Osteoblast (primary cell): ENCODE measurements around the gene PEX5. TPM values are rescaled to one million over a fixed set of nuclear protein-coding genes. Genes with fewer than 3 reads are reported as not detected.

Experiments
- DNase-seq: peaks from one replicate; pipeline ENCODE4 v3.0.0; 2011; ENCODE audit warnings: low spot score, mixed read lengths; ENCODE audit not compliant: insufficient read length; ENCODE audit errors: missing footprints
- H2AFZ ChIP-seq: 2 replicates; pipeline ENCODE4 v1.6.0; 2011; ENCODE audit warnings: mild to moderate bottlenecking, low read length
- H3K27ac ChIP-seq: 2 replicates; pipeline ENCODE4 v1.5.1; 2011; ENCODE audit warnings: mild to moderate bottlenecking, low read depth, low read length, moderate library complexity
- H3K27me3 ChIP-seq: 2 replicates; pipeline ENCODE4 v1.6.0; 2012; ENCODE audit warnings: mild to moderate bottlenecking, control low read depth, inconsistent platforms, low read length, moderate library complexity; ENCODE audit not compliant: insufficient read depth
- H3K36me3 ChIP-seq: 2 replicates; pipeline ENCODE4 v1.5.1; 2011; ENCODE audit warnings: mild to moderate bottlenecking, low read length, control low read depth, moderate library complexity; ENCODE audit not compliant: insufficient read depth
- H3K4me1 ChIP-seq: 2 replicates; pipeline ENCODE4 v1.5.1; 2011; ENCODE audit warnings: mild to moderate bottlenecking, low read length, control low read depth, moderate library complexity; ENCODE audit not compliant: insufficient read depth
- H3K4me2 ChIP-seq: 2 replicates; pipeline ENCODE4 v1.6.0; 2011; ENCODE audit warnings: mild to moderate bottlenecking, low read length; ENCODE audit not compliant: insufficient read depth
- H3K4me3 ChIP-seq: fragments of 200-600 bp; sonication (generic); 3 replicates; pipeline ENCODE4 v1.5.1; 2012; ENCODE audit warnings: mild to moderate bottlenecking, low read length, inconsistent platforms; ENCODE audit not compliant: insufficient read depth
- H3K79me2 ChIP-seq: 2 replicates; pipeline ENCODE4 v1.6.0; 2012; ENCODE audit warnings: mild to moderate bottlenecking, low read length, control low read depth, inconsistent platforms; ENCODE audit not compliant: insufficient read depth
- H3K9me3 ChIP-seq: 2 replicates; pipeline ENCODE4 v1.5.1; 2011; ENCODE audit warnings: low read depth, low read length, control low read depth
- H4K20me1 ChIP-seq: 2 replicates; pipeline ENCODE4 v1.6.0; 2012; ENCODE audit warnings: mild to moderate bottlenecking, low read length, control low read depth; ENCODE audit not compliant: insufficient read depth
- CTCF ChIP-seq: IDR thresholded peaks from 2 replicates; pipeline ENCODE4 v1.5.1; 2011; ENCODE audit warnings: mild to moderate bottlenecking, low read depth, low read length, moderate library complexity; ENCODE audit errors: extremely low read depth
- total RNA-seq: library from RNA; depleted of rRNA; stranded (reverse); fragments of >200 nt; gene quantifications from 2 replicates; pipeline ENCODE4 v1.2.3, GENCODE V29; 2012

PEX5 gene
- total RNA-seq, 1 donor = 48.5 TPM

DNA sequence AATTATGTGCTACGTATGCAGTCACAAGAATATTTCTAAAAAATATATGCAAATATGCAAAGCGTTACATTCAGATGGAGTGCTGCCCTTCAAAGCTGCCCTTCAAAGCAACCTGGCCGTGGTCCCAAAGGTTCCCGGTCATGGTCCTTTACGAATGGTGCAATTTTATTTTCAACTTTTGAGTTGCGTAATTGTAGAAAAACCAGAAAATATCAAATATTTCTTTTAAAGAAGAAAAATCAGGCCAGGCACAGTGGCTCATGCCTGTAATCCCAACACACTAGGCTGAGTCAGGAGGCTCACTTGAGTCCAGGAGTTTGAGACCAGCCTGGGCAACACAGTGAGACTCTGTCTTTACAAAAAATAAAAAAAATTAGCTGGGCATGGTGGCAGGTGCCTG is 38.0 kb upstream of the PEX5 start:
- no peak overlapping the region for H3K4me3 ChIP-seq
- no peaks in the 10 kb centered on the region for H3K79me2 ChIP-seq
- no peaks in the 10 kb centered on the region for H4K20me1 ChIP-seq
- peaks cover 9% of the 10 kb centered on the region for H3K36me3 ChIP-seq
- TF ChIP-seq CTCF = no peak
- DNase-seq = no peak
- H3K9me3 ChIP-seq = no peaks in the 10 kb centered on the region
- H2AFZ ChIP-seq = no peak overlapping the region
- no peak overlapping the region for H3K4me2 ChIP-seq
- no peak overlapping the region for H3K27ac ChIP-seq
- no peaks in the 10 kb centered on the region for H3K27me3 ChIP-seq
- no peaks in the 10 kb centered on the region for H3K4me1 ChIP-seq

DNA sequence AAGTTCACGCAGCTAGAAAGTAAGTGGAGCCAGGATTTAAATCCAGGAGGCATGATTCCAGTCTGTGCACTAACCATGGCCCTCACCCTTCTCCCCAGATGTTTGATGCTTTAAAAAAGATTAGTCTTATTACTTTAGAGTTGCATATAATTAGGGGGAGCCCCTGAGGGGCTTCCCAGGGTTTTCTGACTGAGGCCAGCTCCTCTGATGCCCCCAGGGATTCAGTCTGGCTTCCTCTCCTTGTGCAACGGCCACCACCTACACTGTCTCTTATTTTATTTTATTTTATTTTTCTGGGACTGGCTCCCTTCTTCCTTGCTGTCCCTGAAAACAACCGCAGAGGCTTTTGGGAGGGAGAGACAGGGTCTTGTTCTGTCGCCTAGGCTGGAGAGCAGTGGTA is 36.7 kb upstream of the PEX5 start:
- no peak overlapping the region for H3K4me3 ChIP-seq
- H3K27ac ChIP-seq = no peak overlapping the region
- no peak overlapping the region for H2AFZ ChIP-seq
- H3K79me2 ChIP-seq = no peaks in the 10 kb centered on the region
- no peak for TF ChIP-seq CTCF
- H3K36me3 ChIP-seq = peaks cover 9% of the 10 kb centered on the region
- H3K9me3 ChIP-seq = no peaks in the 10 kb centered on the region
- H3K27me3 ChIP-seq = no peaks in the 10 kb centered on the region
- H4K20me1 ChIP-seq = no peaks in the 10 kb centered on the region
- H3K4me1 ChIP-seq = no peaks in the 10 kb centered on the region
- DNase-seq = no peak
- no peak overlapping the region for H3K4me2 ChIP-seq

GRCh38 chr12:7154042-7154441 is 35.4 kb upstream of the PEX5 start:
- TF ChIP-seq CTCF = no peak
- no peak overlapping the region for H3K27ac ChIP-seq
- H3K9me3 ChIP-seq = no peaks in the 10 kb centered on the region
- no peak for DNase-seq
- peaks cover 4% of the 10 kb centered on the region for H3K36me3 ChIP-seq
- H3K79me2 ChIP-seq = no peaks in the 10 kb centered on the region
- no peaks in the 10 kb centered on the region for H3K27me3 ChIP-seq
- H3K4me2 ChIP-seq = no peak overlapping the region
- no peaks in the 10 kb centered on the region for H4K20me1 ChIP-seq
- no peaks in the 10 kb centered on the region for H3K4me1 ChIP-seq
- no peak overlapping the region for H3K4me3 ChIP-seq
- no peak overlapping the region for H2AFZ ChIP-seq

- Histone ChIP-seq H3K9me3 (no peaks in the 10 kb centered on the region), H3K27me3 (no peaks in the 10 kb centered on the region), H3K27ac (no peak overlapping the region), H4K20me1 (no peaks in the 10 kb centered on the region), H3K4me2 (no peak overlapping the region), H3K36me3 (no peaks in the 10 kb centered on the region), H2AFZ (no peak overlapping the region), H3K79me2 (no peaks in the 10 kb centered on the region), H3K4me3 (no peak overlapping the region), H3K4me1 (no peaks in the 10 kb centered on the region)
- no peak for DNase-seq
- TF ChIP-seq CTCF = no peak
Observed at GRCh38 chr12:7154901-7155470, 34.5 kb upstream of the PEX5 start.
